Gastrocnemius medialis (tissue), 4 donors: Measurements from ENCODE around the gene SLC16A10. TPM values are rescaled to one million over a fixed set of nuclear protein-coding genes. Genes with fewer than 3 reads are reported as not detected.
"Not testable (repeated sequence)": the region's sequence is repeated elsewhere in the genome, so short reads cannot be mapped to it uniquely, and the experiment has no call there.

Source experiments
- ATAC-seq, 2 donors: fragments of 150-250 bp; one replicate each; pipeline ENCODE4 v1.9.1; 2016
- DNase-seq, 2 donors: peaks; one replicate each; pipeline ENCODE4 v3.0.0-alpha.2; 2019
- H3K27ac ChIP-seq, 4 donors: fragments of 200-600 bp; sonication (generic); 1 replicate in 1 of 4; 2 replicates in 3 of 4; pipeline ENCODE4 v1.5.1; 2016 to 2018; ENCODE audit warnings: mild to moderate bottlenecking in 2 of 4, moderate library complexity in 1 of 4
- H3K27me3 ChIP-seq, 3 donors: fragments of 200-600 bp; sonication (generic) in 2 of 3; 1 replicate in 1 of 3; 2 replicates in 2 of 3; pipeline versions ENCODE4 v1.5.1 to v1.6.0; 2016 to 2019; ENCODE audit warnings: mild to moderate bottlenecking in 1 of 3, moderate library complexity in 1 of 3
- H3K36me3 ChIP-seq, 2 donors: fragments of 200-600 bp; sonication (generic) in 1 of 2; one replicate each; pipeline ENCODE4 v1.5.1; 2017 to 2018
- H3K4me1 ChIP-seq, 2 donors: fragments of 200-600 bp; sonication (generic) in 1 of 2; one replicate each; pipeline ENCODE4 v1.5.1; 2016 to 2017; ENCODE audit warnings: mild to moderate bottlenecking in 2 of 2
- H3K4me3 ChIP-seq, 4 donors: fragments of 200-600 bp; sonication (generic) in 3 of 4; 1 replicate in 1 of 4; 2 replicates in 3 of 4; pipeline ENCODE4 v1.5.1; 2016 to 2019; ENCODE audit warnings: mild to moderate bottlenecking in 2 of 4
- H3K9me3 ChIP-seq, 3 donors: fragments of 200-600 bp; sonication (generic) in 2 of 3; 1 replicate in 1 of 3; 2 replicates in 2 of 3; pipeline ENCODE4 v1.5.1; 2016 to 2019
- CTCF ChIP-seq, 5 experiments: fragments of 450-650 bp in 3 of 5; fragments of 200-600 bp in 2 of 5; sonication (generic) in 2 of 5; IDR thresholded peaks in 4 of 5; conservative IDR thresholded peaks in 1 of 5; 1 replicate in 4 of 5; 2 replicates in 1 of 5; pipeline ENCODE4 v1.5.1; 2016 to 2019; ENCODE audit warnings: antibody characterized with exemption in 5 of 5, mild to moderate bottlenecking in 3 of 5, moderate library complexity in 3 of 5
- POLR2A ChIP-seq, 2 donors: fragments of 450-650 bp; IDR thresholded peaks; one replicate each; pipeline ENCODE4 v1.6.1; 2017; ENCODE audit warnings: antibody characterized with exemption in 2 of 2, mild to moderate bottlenecking in 2 of 2, moderate library complexity in 2 of 2
- in situ Hi-C, 4 donors: fragments of 200-750 bp; cut with MboI; loops; one replicate each; pipeline versions ENCODE4 v1.15.0 to v1.8.0; 2017; ENCODE audit warnings: low sequenced_read_pairs in 4 of 4
- intact Hi-C: fragments of 100-400 bp; cut with DNase I; formaldehyde crosslinking; loops from one replicate; pipeline ENCODE4 v1.15.1; 2023; ENCODE audit warnings: low total_unique reads
- total RNA-seq, 4 donors: library from RNA; depleted of rRNA; stranded (reverse); fragments of >200 nt; gene quantifications; one replicate each; pipeline versions ENCODE4 v1.1.0 to v1.2.3, GENCODE V29; 2016

SLC16A10 gene
- total RNA-seq, 4 donors from 2014 or later = 81.5 to 167 (median 144) TPM

- no peak for TF ChIP-seq POLR2A (IDR thresholded peaks at IDR 0.05)
- intact Hi-C loops = loop anchor here (10.0 kb wide), 1 partner anchor 128 kb away; no protein-coding TSS in a partner anchor
Observed at GRCh38 chr6:111086685-111087084, 618 bp upstream of the SLC16A10 start.

GRCh38 chr6:111087871-111088667 is 766 bp downstream of the SLC16A10 start:
- DNase-seq (peak; percentile 27 to 32), ATAC-seq (peak; percentile 3 to 6)
- Histone ChIP-seq H3K27me3 (no peaks in the 10 kb centered on the region), H3K4me3 (peak overlapping the region; percentile 78 to 97 (median 80)), H3K36me3 (no peaks in the 10 kb centered on the region), H3K27ac (peak overlapping the region; percentile 83 to 96 (median 86)), H3K4me1 (peaks cover 26 to 33% of the 10 kb centered on the region in 2 donors), H3K9me3 (no peaks in the 10 kb centered on the region)
- peak in 1 of 5 experiments; percentile 4 for TF ChIP-seq CTCF (IDR thresholded peaks at IDR 0.05 in 4 of 5, conservative IDR thresholded peaks at IDR 0.05 in 1 of 5)
- no peak for TF ChIP-seq POLR2A (IDR thresholded peaks at IDR 0.05)
- intact Hi-C loops = loop anchor here (10.0 kb wide), 1 partner anchor 127 kb away; no protein-coding TSS in a partner anchor
- in situ Hi-C loops = no loop called here

More at GRCh38 chr6:111086685-111087084, 618 bp upstream of the SLC16A10 start:
- Histone ChIP-seq H3K27me3 (no peaks in the 10 kb centered on the region), H3K27ac (peak overlapping the region; percentile 82 to 96 (median 86)), H3K4me3 (peak overlapping the region; percentile 78 to 97 (median 80)), H3K9me3 (no peaks in the 10 kb centered on the region), H3K36me3 (no peaks in the 10 kb centered on the region), H3K4me1 (peaks cover 15 to 20% of the 10 kb centered on the region in 2 donors)
- ATAC-seq = no peak
- no peak for DNase-seq
- in situ Hi-C loops = no loop called here

- Histone ChIP-seq H3K27ac (peak overlapping the region; percentile 83 to 96 (median 86)), H3K36me3 (no peaks in the 10 kb centered on the region), H3K4me3 (peak overlapping the region; percentile 78 to 97 (median 80)), H3K27me3 (no peaks in the 10 kb centered on the region), H3K4me1 (peaks cover 32 to 39% of the 10 kb centered on the region in 2 donors), H3K9me3 (no peaks in the 10 kb centered on the region)
- TF ChIP-seq POLR2A (IDR thresholded peaks at IDR 0.05) (peak in 1 of 2 donors; percentile 55), CTCF (IDR thresholded peaks at IDR 0.05 in 4 of 5, conservative IDR thresholded peaks at IDR 0.05 in 1 of 5) (no peak)
- in situ Hi-C loops (no loop called here), intact Hi-C loops (loop anchor here (10.0 kb wide), 1 partner anchor 126 kb away; no protein-coding TSS in a partner anchor)
- DNase-seq (no peak), ATAC-seq (no peak)
Observed at GRCh38 chr6:111088668-111089003, 1.3 kb downstream of the SLC16A10 start.

GRCh38 chr6:111090766-111091165 is 3.5 kb downstream of the SLC16A10 start:
- DNase-seq = no peak
- intact Hi-C loops (no loop called here), in situ Hi-C loops (no loop called here)
- TF ChIP-seq CTCF (IDR thresholded peaks at IDR 0.05 in 4 of 5, conservative IDR thresholded peaks at IDR 0.05 in 1 of 5) (no peak), POLR2A (IDR thresholded peaks at IDR 0.05) (no peak)
- Histone ChIP-seq H3K4me1 (peaks cover 47 to 59% of the 10 kb centered on the region in 2 donors), H3K9me3 (no peaks in the 10 kb centered on the region), H3K27me3 (no peaks in the 10 kb centered on the region), H3K27ac (peak overlapping the region; percentile 83 to 96 (median 86)), H3K4me3 (peak overlapping the region; percentile 78 to 97 (median 80)), H3K36me3 (no peaks in the 10 kb centered on the region)
- ATAC-seq = peak in 1 of 2 donors; percentile 26

- no peaks in the 10 kb centered on the region for H3K27me3 ChIP-seq
- TF ChIP-seq CTCF (IDR thresholded peaks at IDR 0.05 in 4 of 5, conservative IDR thresholded peaks at IDR 0.05 in 1 of 5) (no peak), POLR2A (IDR thresholded peaks at IDR 0.05) (no peak)
- peak overlapping the region; percentile 83 to 96 (median 86) for H3K27ac ChIP-seq
- peaks cover 51 to 64% of the 10 kb centered on the region in 2 donors for H3K4me1 ChIP-seq
- H3K36me3 ChIP-seq = no peaks in the 10 kb centered on the region
- peak overlapping the region; percentile 78 to 97 (median 80) for H3K4me3 ChIP-seq
- DNase-seq (peak; percentile 57 to 74), ATAC-seq (peak; percentile 75 to 76)
- no peaks in the 10 kb centered on the region for H3K9me3 ChIP-seq
- intact Hi-C loops = no loop called here
- in situ Hi-C loops = no loop called here
Observed at GRCh38 chr6:111091987-111092386, 4.7 kb downstream of the SLC16A10 start.

GRCh38 chr6:111095488-111095887 is 8.2 kb downstream of the SLC16A10 start:
- H3K36me3 ChIP-seq, ATAC-seq, in situ Hi-C loops, H3K4me3 ChIP-seq, DNase-seq, H3K27me3 ChIP-seq, H3K9me3 ChIP-seq: not testable (repeated sequence)
- Histone ChIP-seq H3K27ac (peak overlapping the region; percentile 45 to 88 (median 67)), H3K4me1 (peaks cover 70 to 71% of the 10 kb centered on the region in 2 donors)
- intact Hi-C loops = loop anchor here (2.0 kb wide), 1 partner anchor 37 kb away; no protein-coding TSS in a partner anchor
